Endothelial cell of umbilical vein (primary cell): ENCODE data around the gene APBA2. TPM values are rescaled to one million over a fixed set of nuclear protein-coding genes. Genes with fewer than 3 reads are reported as not detected.

Source experiments
- BruUV-seq: library from RNA; stranded (reverse); fragments of 400-500 nt; replicated peaks from 2 replicates; lab custom pipeline; 2021; lab: Mats Ljungman, UMichigan
- CTCF ChIA-PET: fragments of 300-600, 350-600 bp; sonication (Branson Sonifier 250); formaldehyde crosslinking; loops from one replicate; lab custom pipeline; 2021; ENCODE audit warnings: antibody characterized with exemption, inconsistent platforms; lab: Charles Lee
- POLR2A ChIA-PET: fragments of 300-600, 350-600 bp; sonication (Branson Sonifier 250); formaldehyde crosslinking; loops from one replicate; lab custom pipeline; 2021; ENCODE audit warnings: antibody characterized with exemption, inconsistent platforms; lab: Charles Lee
- DNase-seq: peaks from one replicate; pipeline ENCODE4 v3.0.0-alpha.2; 2011; ENCODE audit warnings: low read depth, low spot score
- FAIRE-seq: peaks from 2 replicates; lab custom pipeline; 2011; peaks lifted over from hg19 to GRCh38; lab: Jason Lieb, UNC
- H2AFZ ChIP-seq: 2 replicates; pipeline ENCODE4 v1.6.0; 2012; ENCODE audit warnings: low read depth, low read length, control low read depth, inconsistent platforms
- H3K27ac ChIP-seq: 2 replicates; pipeline ENCODE4 v1.5.1; 2011; ENCODE audit warnings: low read depth, mild to moderate bottlenecking, control low read depth, low read length, moderate library complexity; ENCODE audit not compliant: insufficient read depth
- H3K27me3 ChIP-seq, 2 experiments: 2 replicates each; pipeline versions ENCODE4 v1.6.0 to v1.6.1; 2011; ENCODE audit warnings: low read length in 2 of 2, mixed read lengths in 1 of 2; ENCODE audit not compliant: control insufficient read depth in 2 of 2, insufficient read depth in 2 of 2
- H3K36me3 ChIP-seq, 2 experiments: 2 replicates in 1 of 2; 3 replicates in 1 of 2; pipeline ENCODE4 v1.5.1; 2011; ENCODE audit warnings: low read length in 2 of 2, mild to moderate bottlenecking in 1 of 2, moderate library complexity in 1 of 2; ENCODE audit not compliant: control insufficient read depth in 2 of 2, insufficient read depth in 2 of 2; ENCODE audit errors: extremely low read depth in 1 of 2
- H3K4me1 ChIP-seq: 3 replicates; pipeline ENCODE4 v1.5.1; 2011; ENCODE audit warnings: mild to moderate bottlenecking, low read length; ENCODE audit not compliant: control insufficient read depth, insufficient read depth; ENCODE audit errors: extremely low read depth
- H3K4me2 ChIP-seq: 2 replicates; pipeline ENCODE4 v1.6.1; 2011; ENCODE audit warnings: low read length, control low read depth, mixed read lengths; ENCODE audit not compliant: insufficient read depth
- H3K4me3 ChIP-seq, 3 experiments: fragments of 200-600 bp in 1 of 3; sonication (generic), shearing (Covaris generic) in 1 of 3; replicated peaks in 1 of 3; 2 replicates each; pipeline ENCODE4 v1.5.1; 2011 to 2016; ENCODE audit warnings: control low read depth in 3 of 3, low read length in 3 of 3, mild to moderate bottlenecking in 2 of 3, inconsistent platforms in 1 of 3, low read depth in 1 of 3, moderate library complexity in 1 of 3; ENCODE audit not compliant: insufficient read depth in 1 of 3
- H3K79me2 ChIP-seq: 2 replicates; pipeline ENCODE4 v1.6.0; 2012; ENCODE audit warnings: low read length, inconsistent platforms; ENCODE audit not compliant: control insufficient read depth, insufficient read depth
- H3K9ac ChIP-seq: replicated peaks from 2 replicates; pipeline ENCODE3; 2011; ENCODE audit warnings: low read length, control low read depth; ENCODE audit not compliant: insufficient read depth; ENCODE audit errors: extremely low read depth
- H3K9me1 ChIP-seq: replicated peaks from 3 replicates; pipeline ENCODE4 v1.6.0; 2011; ENCODE audit warnings: mild to moderate bottlenecking, low read length; ENCODE audit not compliant: control insufficient read depth, insufficient read depth; ENCODE audit errors: extremely low read depth
- H3K9me3 ChIP-seq: replicated peaks from 2 replicates; pipeline ENCODE4 v1.5.1; 2012; ENCODE audit warnings: low read length, inconsistent platforms; ENCODE audit not compliant: control insufficient read depth, insufficient read depth
- H4K20me1 ChIP-seq: replicated peaks from 2 replicates; pipeline ENCODE3; 2011; ENCODE audit warnings: mild to moderate bottlenecking, low read length; ENCODE audit not compliant: control insufficient read depth, insufficient read depth; ENCODE audit errors: extremely low read depth
- EZH2 ChIP-seq: IDR thresholded peaks from 2 replicates; pipeline ENCODE4 v1.6.1; 2012; ENCODE audit warnings: borderline replicate concordance, low read depth, mild to moderate bottlenecking, moderate library complexity, low read length, inconsistent platforms; ENCODE audit not compliant: severe bottlenecking
- FOS ChIP-seq: IDR thresholded peaks from 2 replicates; pipeline ENCODE4 v1.6.1; 2011; ENCODE audit warnings: mild to moderate bottlenecking, low read length, moderate library complexity, borderline replicate concordance; ENCODE audit not compliant: insufficient read depth
- GATA2 ChIP-seq: IDR thresholded peaks from 2 replicates; pipeline ENCODE4 v1.7.0; 2011; ENCODE audit warnings: low read depth, mild to moderate bottlenecking, moderate library complexity, mixed read lengths, low read length; ENCODE audit not compliant: insufficient read length, insufficient read depth
- JUN ChIP-seq: IDR thresholded peaks from 2 replicates; pipeline ENCODE4 v1.6.1; 2011; ENCODE audit warnings: borderline replicate concordance, low read depth; ENCODE audit not compliant: insufficient read length, insufficient read depth
- MYC ChIP-seq: IDR thresholded peaks from one replicate; pipeline ENCODE4 v1.6.1; 2011; ENCODE audit warnings: mild to moderate bottlenecking, low read depth, low read length
- POLR2A ChIP-seq: IDR thresholded peaks from 2 replicates; pipeline ENCODE4 v1.6.1; 2012; ENCODE audit warnings: low read depth, mild to moderate bottlenecking, control low read depth, low read length
- POLR2AphosphoS5 ChIP-seq: IDR thresholded peaks from 2 replicates; pipeline ENCODE4 v1.6.1; 2012; ENCODE audit warnings: low read depth, mild to moderate bottlenecking, control low read depth, low read length, moderate library complexity; ENCODE audit not compliant: insufficient read depth
- dilution Hi-C: fragments of 300-500 bp; cut with MboI; formaldehyde crosslinking; loops from one replicate; pipeline ENCODE4 v1.15.0; 2019; ENCODE audit warnings: low sequenced_read_pairs; ENCODE audit not compliant: extremely low pct_ligation_motif_present
- intact Hi-C: fragments of 100-400 bp; cut with micrococcal nuclease; formaldehyde crosslinking; loops from one replicate; pipeline ENCODE4 v1.10.0; 2022
- polyA plus RNA-seq, 4 experiments: library from polyadenylated mRNA; depleted of rRNA in 3 of 4; stranded (reverse) in 3 of 4; unstranded in 1 of 4; fragments of >200 nt; gene quantifications; 2 replicates each; pipeline versions ENCODE4 v1.2.1 to v1.2.3, GENCODE V29; 2011 to 2012; ENCODE audit warnings: missing spikeins in 1 of 4
- total RNA-seq: library from RNA; stranded (reverse); gene quantifications from 2 replicates; pipeline ENCODE4 v1.2.3, GENCODE V29; 2021
- TF ChIP-seq, protein P1 (sequence below): IDR thresholded peaks from 2 replicates; pipeline ENCODE4 v1.6.1; 2011; ENCODE audit not compliant: insufficient read depth, insufficient read length
- TF ChIP-seq, protein P2 (sequence below), 2 donors: IDR thresholded peaks; 1 replicate in 1 of 2; 2 replicates in 1 of 2; pipeline ENCODE4 v1.5.1; 2011; ENCODE audit warnings: low read length in 2 of 2, mild to moderate bottlenecking in 2 of 2, moderate library complexity in 2 of 2, control low read depth in 1 of 2, inconsistent platforms in 1 of 2, low read depth in 1 of 2; ENCODE audit not compliant: insufficient read depth in 1 of 2; ENCODE audit errors: extremely low read depth in 1 of 2

Gene APBA2
- total and polyA plus RNA-seq, 2 donors (not counting 3 experiments of a cell fraction or from before 2014, with no cell fraction given): 5.7 to 11.1 TPM

DNA sequence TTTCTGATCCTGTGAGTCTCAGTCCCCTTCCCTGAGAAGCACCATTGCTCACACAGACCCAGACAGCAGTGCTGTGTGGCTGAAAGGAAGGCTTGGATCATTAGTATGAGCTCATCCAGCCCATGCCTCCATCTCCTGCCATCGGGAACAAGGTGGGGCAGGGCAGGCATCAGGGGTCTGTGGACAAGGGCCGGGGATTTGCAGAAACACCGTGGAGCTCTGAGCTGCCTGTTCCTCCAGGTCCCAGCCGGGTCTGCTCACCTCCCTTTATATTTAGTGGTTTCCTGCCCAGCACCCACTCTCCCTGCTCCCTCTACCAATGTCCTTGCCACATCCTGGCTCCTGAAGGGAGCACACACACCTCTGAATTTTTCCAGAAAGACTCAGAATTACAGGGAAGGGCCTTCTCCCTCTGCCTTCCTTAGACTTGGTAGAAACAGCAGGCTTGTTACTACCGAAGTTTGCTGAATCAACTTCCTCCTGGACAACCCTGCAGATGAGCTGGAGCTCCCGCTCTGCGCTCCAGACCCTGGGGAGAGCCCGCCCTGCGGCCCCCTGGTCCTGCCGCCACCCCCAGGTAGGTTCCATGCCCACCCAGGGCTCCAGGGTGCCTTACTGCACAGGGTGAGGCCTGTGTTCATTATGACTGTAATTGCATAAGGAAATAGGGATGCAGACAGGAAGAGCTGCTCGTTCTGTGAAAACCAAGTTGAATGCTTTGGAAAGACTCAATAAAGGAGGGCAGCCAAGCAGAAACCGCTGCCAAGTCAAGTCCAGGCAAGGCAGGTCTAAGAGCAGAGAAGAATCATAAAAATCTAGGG, 255.7 kb downstream of the APBA2 start:
- no peaks in the 10 kb centered on the region for H3K9me3 ChIP-seq
- no peak overlapping the region for H3K9ac ChIP-seq
- no peak overlapping the region for H3K4me3 ChIP-seq
- no peaks in the 10 kb centered on the region for H3K36me3 ChIP-seq
- CTCF ChIA-PET: interaction anchor here (1.0 kb wide), 1 partner anchor 12 kb away, joined by 3 read pairs; no protein-coding TSS in a partner anchor
- no peaks in the 10 kb centered on the region for H3K4me1 ChIP-seq
- DNase-seq (no peak), FAIRE-seq (no peak)
- no peak overlapping the region for H2AFZ ChIP-seq
- POLR2A ChIA-PET: interaction anchor here (0.6 kb wide), 1 partner anchor 263 kb away, joined by 4 read pairs; no protein-coding TSS in a partner anchor
- no peaks in the 10 kb centered on the region for H3K9me1 ChIP-seq
- H4K20me1 ChIP-seq: no peaks in the 10 kb centered on the region
- no peak overlapping the region for H3K4me2 ChIP-seq
- dilution Hi-C loops (no loop called here), intact Hi-C loops (loop anchor here (5.0 kb wide), 1 partner anchor 126 kb away; the partner anchor contains the start of gene NSMCE3)
- H3K79me2 ChIP-seq: no peaks in the 10 kb centered on the region
- TF ChIP-seq MYC: no peak
- TF ChIP-seq JUN: no peak
- BruUV-seq: no TSS peak
- H3K27me3 ChIP-seq: peaks cover 0 to 3% of the 10 kb centered on the region in 2 experiments
- H3K27ac ChIP-seq: no peak overlapping the region

DNA sequence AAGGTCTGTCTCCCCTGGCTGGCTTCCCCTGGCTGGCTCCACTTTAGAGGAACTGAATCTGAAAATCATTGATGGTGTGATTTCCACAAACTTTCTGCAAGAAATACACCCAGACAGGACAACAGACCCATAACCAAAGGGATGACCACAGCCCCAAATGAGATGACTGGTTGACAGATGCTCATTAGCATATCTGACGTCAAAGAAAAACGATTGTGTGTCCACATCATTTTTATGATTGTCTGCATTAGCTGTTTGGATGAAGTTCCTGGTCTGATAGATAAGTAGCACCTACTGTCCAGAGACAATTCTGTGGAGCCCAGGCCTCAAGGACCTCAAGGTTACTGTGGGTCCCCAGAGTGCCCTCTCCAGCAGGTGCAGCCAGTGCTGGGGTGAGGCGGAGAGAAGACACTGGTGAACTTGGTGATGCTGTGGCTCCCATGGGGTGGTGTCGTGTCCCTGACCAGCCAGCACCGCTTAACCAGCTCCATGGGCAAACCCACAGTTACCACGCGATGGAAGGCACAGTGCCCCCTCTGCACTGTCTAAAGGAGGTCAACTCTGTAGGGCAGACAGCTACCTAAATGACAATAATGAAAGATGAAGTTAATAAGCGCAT, 256.5 kb downstream of the APBA2 start:
- H3K4me1 ChIP-seq: no peaks in the 10 kb centered on the region
- H3K9me1 ChIP-seq: no peaks in the 10 kb centered on the region
- H3K36me3 ChIP-seq: no peaks in the 10 kb centered on the region
- no peak overlapping the region for H3K4me3 ChIP-seq
- H3K27ac ChIP-seq: no peak overlapping the region
- no peak overlapping the region for H2AFZ ChIP-seq
- H4K20me1 ChIP-seq: no peaks in the 10 kb centered on the region
- H3K9ac ChIP-seq: no peak overlapping the region
- CTCF ChIA-PET: interaction anchor here (1.0 kb wide), 1 partner anchor 11 kb away, joined by 3 read pairs; no protein-coding TSS in a partner anchor
- intact Hi-C loops: loop anchor here (5.0 kb wide), 1 partner anchor 125 kb away; the partner anchor contains the start of gene NSMCE3
- no peak overlapping the region for H3K4me2 ChIP-seq
- H3K9me3 ChIP-seq: no peaks in the 10 kb centered on the region
- no peak for FAIRE-seq
- TF ChIP-seq POLR2AphosphoS5 (no peak), MYC (no peak), FOS (no peak), POLR2A (no peak), EZH2 (no peak), GATA2 (no peak), JUN (no peak)
- TF ChIP-seq, protein P1, sequence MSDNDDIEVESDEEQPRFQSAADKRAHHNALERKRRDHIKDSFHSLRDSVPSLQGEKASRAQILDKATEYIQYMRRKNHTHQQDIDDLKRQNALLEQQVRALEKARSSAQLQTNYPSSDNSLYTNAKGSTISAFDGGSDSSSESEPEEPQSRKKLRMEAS: no peak
- TF ChIP-seq, protein P2, sequence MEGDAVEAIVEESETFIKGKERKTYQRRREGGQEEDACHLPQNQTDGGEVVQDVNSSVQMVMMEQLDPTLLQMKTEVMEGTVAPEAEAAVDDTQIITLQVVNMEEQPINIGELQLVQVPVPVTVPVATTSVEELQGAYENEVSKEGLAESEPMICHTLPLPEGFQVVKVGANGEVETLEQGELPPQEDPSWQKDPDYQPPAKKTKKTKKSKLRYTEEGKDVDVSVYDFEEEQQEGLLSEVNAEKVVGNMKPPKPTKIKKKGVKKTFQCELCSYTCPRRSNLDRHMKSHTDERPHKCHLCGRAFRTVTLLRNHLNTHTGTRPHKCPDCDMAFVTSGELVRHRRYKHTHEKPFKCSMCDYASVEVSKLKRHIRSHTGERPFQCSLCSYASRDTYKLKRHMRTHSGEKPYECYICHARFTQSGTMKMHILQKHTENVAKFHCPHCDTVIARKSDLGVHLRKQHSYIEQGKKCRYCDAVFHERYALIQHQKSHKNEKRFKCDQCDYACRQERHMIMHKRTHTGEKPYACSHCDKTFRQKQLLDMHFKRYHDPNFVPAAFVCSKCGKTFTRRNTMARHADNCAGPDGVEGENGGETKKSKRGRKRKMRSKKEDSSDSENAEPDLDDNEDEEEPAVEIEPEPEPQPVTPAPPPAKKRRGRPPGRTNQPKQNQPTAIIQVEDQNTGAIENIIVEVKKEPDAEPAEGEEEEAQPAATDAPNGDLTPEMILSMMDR (IDR thresholded peaks at IDR 0.05; ENCODE audit: extremely low read depth in 1 of 2, insufficient read depth in 1 of 2, low read depth in 1 of 2, low read length in 2 of 2): no peak
- dilution Hi-C loops: no loop called here
- no TSS peak for BruUV-seq
- POLR2A ChIA-PET: interaction anchor here (0.6 kb wide), 1 partner anchor 263 kb away, joined by 4 read pairs; no protein-coding TSS in a partner anchor
- no peaks in the 10 kb centered on the region for H3K79me2 ChIP-seq
- no peak for DNase-seq
- peaks cover 0 to 3% of the 10 kb centered on the region in 2 experiments for H3K27me3 ChIP-seq
